GM19328 (cell line): ENCODE results near the gene SNAP47.
"Not testable (repeated sequence)": the region's sequence is repeated elsewhere in the genome, so short reads cannot be mapped to it uniquely, and the experiment has no call there.

Experiments used
- ATAC-seq: cut with Tn5 transposase; IDR thresholded peaks from one replicate; pipeline ENCODE4 v1.9.1; 2021; ENCODE audit warnings: mild to moderate bottlenecking, moderate library complexity; ENCODE audit not compliant: unreplicated experiment

SNAP47 gene, protein sequence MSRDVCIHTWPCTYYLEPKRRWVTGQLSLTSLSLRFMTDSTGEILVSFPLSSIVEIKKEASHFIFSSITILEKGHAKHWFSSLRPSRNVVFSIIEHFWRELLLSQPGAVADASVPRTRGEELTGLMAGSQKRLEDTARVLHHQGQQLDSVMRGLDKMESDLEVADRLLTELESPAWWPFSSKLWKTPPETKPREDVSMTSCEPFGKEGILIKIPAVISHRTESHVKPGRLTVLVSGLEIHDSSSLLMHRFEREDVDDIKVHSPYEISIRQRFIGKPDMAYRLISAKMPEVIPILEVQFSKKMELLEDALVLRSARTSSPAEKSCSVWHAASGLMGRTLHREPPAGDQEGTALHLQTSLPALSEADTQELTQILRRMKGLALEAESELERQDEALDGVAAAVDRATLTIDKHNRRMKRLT

GRCh38 chr1:227734856-227735538 lies at the start of gene SNAP47, which contains the start of gene JMJD4:
SNAP47 (plus strand) TSS chr1:227735435; CDS start chr1:227747737, 12,302 bp downstream.
JMJD4 (minus strand) TSS chr1:227735302; CDS start chr1:227735273, 29 bp downstream.
- peak; percentile 95 for ATAC-seq

DNA sequence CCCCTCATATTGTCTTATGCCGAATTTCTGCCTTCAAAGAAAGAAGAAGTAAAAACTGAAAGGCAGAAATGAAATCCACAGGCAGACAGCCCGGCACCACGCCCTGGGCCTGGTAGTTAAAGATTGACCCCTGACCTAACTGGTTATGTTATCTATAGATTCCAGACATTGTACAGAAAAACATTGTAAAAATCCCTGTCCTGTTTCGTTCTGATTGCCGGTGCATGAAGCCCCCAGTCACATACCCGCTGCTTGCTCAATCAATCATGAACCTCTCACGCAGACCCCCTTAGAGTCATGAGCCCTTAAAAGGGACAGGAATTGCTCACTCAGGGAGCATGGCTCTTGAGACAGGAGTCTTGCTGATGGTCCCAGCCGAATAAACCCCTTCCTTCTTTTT lies 49.4 kb upstream of the SNAP47 start:
- ATAC-seq = no peak

- ATAC-seq = no peak
Observed at GRCh38 chr1:227697321-227697864, 37.8 kb upstream of the SNAP47 start.

DNA sequence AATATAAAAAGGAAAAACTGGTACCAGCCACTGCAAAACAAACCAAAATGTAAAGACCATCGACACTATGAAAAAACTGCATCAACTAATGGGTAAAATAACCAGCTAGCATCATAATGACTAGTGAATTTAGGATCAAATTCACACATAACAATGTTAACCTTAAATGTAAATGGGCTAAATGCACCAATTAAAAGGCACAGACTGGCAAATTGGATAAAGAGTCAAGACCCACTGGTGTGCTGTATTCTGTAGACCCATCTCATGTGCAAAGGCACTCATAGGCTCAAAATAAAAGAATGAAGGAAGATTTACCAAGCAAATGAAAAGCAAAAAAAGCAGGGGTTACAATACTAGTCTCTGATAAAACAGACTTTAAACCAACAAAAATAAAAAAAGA lies 33.6 kb upstream of the SNAP47 start:
- ATAC-seq = not testable (repeated sequence)

- no peak for ATAC-seq
Observed at GRCh38 chr1:227707846-227708245, 27.4 kb upstream of the SNAP47 start.

- ATAC-seq = no peak
Observed at GRCh38 chr1:227709451-227709850, 25.8 kb upstream of the SNAP47 start.

- ATAC-seq = not testable (repeated sequence)
Observed at GRCh38 chr1:227710474-227710873, 24.8 kb upstream of the SNAP47 start.

GRCh38 chr1:227712648-227713047 lies 22.6 kb upstream of the SNAP47 start:
- ATAC-seq = no peak

DNA sequence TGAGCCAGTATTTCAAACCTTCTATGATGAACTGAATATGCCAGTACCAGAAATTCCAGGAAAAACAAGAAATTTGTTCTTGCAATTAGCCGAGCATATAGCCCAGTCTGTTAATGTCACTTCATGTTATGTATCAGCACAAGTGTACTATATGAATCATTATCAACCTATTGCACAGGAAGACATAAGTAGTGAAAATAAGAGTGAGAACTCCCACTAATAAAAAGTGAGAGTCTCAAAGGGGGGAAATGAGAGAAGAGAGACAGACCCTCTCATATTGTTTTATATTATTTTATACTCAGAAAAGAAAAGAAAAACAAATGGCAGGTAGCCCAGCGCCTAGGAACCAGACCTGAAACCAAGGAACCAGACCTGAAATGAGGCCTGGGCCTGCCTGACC lies 16.3 kb upstream of the SNAP47 start:
- no peak for ATAC-seq

DNA sequence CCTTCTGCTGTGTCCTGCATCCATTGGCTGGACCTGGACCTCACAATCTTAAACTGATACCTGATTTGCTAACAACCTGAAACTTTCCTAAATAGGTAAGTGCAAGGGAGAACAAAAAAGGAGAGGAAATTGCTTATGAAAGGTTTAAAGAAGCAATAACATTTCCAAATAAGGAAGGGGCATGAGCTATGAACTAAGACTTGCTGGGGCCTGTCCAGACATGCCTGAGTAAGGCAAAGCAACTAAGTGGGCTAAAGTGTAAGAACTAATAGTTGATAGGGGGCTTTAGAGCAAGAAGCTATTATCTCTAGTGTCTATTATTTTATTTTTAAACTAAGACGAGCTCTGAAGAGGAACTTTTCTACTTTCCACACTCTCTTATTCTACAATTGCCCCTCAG lies 11.8 kb upstream of the SNAP47 start:
- no peak for ATAC-seq

DNA sequence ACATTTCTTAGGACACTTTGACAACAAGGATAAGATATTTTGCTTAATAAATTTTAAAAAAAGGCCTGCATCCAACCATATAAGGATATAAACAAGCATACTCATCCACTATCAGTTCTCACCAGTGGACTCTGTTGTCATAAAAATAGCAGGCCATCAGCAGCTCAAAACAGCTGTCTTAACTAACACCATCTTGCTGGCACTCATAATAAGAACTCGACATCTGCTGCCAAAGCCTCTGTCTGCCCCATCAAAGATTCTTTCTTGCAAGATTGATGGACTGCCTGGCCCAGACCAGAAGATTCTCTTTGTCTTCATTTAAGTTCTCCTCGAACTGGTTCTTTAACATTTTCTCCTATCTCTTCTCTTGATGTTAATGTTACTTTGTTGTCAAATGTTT lies 10.2 kb upstream of the SNAP47 start:
- ATAC-seq = no peak

GRCh38 chr1:227726318-227726717 lies 8.9 kb upstream of the SNAP47 start:
- ATAC-seq = no peak

GRCh38 chr1:227726924-227727599 lies 8.2 kb upstream of the SNAP47 start:
- ATAC-seq = no peak

GRCh38 chr1:227728059-227728891 lies 7.0 kb upstream of the SNAP47 start:
- no peak for ATAC-seq

DNA sequence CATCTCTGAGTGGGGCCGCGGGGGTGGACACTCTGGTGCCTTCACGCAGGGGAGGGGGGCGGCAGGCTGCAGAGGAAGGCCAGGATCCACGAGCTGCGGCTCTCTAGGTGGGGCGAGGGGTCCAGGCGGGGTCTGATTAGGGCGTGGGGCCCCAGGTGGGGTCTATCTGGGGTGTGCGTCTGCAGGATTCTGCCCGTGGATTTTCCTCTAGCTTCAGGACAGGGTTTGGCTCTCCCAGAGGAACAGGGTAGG lies 6.4 kb upstream of the SNAP47 start:
- ATAC-seq = no peak

DNA sequence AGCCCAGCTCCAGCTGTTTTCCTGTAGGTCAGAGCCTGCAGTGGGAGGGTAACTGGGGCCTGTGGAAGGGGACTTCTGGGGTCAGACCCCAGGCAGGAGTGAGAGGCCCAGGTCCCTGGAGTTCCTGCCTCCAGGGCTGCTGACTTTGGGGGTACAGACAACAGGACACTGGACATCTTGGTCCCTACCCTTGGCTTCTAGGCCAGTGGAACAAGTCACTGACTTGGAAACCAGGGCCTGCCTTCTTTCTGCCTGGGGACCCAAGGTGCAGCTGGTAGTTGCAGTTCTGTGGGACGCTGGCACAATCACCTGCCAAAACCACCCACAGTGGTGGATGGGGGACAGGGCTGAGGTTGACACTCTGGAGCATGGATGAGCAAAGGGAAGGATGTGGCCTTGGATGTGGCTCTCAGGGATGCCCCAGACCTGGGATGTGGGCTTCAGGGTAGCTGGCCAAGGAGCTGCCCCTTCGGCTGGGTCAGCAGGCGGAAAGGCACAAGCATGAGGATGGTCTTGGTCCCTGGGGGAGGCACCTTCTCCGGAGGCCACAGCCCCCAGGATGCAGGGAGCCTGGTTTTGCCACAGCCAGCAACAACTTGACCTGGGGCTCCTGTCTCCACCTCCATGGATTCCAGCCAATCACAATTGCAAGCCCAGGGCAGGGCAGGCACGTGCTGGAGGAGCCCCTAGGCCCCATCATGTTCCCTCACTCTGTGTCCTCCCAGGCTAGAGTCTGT lies 5.9 kb upstream of the SNAP47 start:
- no peak for ATAC-seq

DNA sequence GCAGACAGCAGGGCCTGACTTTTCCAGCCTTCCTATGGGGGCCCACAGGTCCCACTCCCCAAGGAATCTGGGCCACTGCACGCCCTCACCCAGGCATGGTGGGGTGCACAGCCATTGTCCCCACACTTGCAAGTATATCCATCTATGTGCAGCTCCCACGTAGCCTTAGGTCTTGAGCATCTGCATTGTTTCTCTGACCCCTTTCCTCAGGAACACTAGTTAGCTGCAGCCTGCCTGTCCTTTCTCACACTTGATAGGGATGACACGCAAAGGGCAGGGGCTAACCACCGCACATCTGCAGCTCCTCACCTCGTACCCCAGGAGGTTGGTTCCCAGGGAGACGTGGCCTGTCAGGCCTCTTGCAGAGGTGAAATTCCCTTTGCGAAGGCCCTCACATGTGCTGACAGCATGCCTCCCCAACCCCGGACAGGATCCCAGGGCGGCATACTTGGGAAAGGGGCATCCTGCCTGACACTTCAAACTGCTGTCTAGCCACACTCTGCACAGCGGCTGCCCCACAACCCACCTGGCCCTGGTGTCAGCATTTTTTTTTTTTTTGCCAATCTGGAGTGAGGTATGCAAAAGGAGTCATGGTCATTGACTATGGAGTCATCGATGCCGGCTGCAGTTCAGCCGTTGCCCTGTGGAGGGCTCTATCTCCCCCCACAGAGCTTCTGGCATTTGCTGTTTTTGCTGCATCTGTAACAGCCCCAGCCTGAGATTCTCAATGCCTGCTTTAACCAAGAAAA lies 5.2 kb upstream of the SNAP47 start:
- no peak for ATAC-seq

DNA sequence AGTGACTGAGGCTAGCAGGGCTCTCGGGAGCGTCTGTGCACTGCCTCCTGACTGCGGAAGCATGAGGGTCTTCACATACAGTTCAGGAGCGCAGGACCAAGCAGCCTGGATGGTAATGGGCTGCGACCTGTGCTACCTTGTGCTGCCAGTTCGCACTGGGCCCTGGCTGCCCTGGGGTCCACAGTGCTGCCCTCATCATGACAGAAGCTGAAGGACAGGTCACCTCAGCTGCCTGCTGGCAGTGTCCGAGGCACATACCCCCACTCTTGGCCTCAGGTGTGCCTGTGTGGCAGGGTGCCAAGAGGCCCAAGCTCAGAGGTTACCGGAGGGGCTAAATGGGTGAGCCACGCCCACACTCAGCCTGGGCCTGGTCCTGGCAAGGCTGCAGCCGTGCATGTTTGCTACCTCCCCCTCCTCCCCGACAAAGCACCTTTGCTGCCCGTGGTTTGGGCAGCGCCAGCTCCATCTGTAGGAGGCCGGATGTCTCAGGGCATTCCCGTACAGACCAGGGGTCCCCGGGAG lies 4.5 kb upstream of the SNAP47 start:
- no peak for ATAC-seq

GRCh38 chr1:227731241-227731677 lies 4.0 kb upstream of the SNAP47 start:
- no peak for ATAC-seq
